SK-N-SH treated with all-trans-retinoic acid at 6 μM for 48 hours (cell line): Measurements from ENCODE around the gene CCDC158.

Experiments
- ARNTL ChIP-seq: fragments of 450-650 bp; formaldehyde crosslinking; IDR thresholded peaks from 2 replicates; pipeline ENCODE4 v1.5.0; 2020; ENCODE audit warnings: low read depth, mild to moderate bottlenecking, moderate library complexity, borderline replicate concordance
- ESRRG ChIP-seq: fragments of 250-450 bp; sonication (Bioruptor Pico); IDR thresholded peaks from 2 replicates; pipeline ENCODE4 v1.6.1; 2021; ENCODE audit warnings: mild to moderate bottlenecking
- ISL1 ChIP-seq: fragments of 250-450 bp; sonication (Bioruptor Pico); IDR thresholded peaks from 2 replicates; pipeline ENCODE4 v2.1.2; 2022; ENCODE audit warnings: mild to moderate bottlenecking, moderate library complexity
- PPARA ChIP-seq: fragments of 250-450 bp; sonication (Bioruptor Pico); IDR thresholded peaks from 2 replicates; pipeline ENCODE4 v1.5.0; 2020; ENCODE audit warnings: mild to moderate bottlenecking, borderline replicate concordance
- RARB ChIP-seq: fragments of 250-450 bp; sonication (Bioruptor Pico); IDR thresholded peaks from 2 replicates; pipeline ENCODE4 v1.8.0; 2021; ENCODE audit warnings: mild to moderate bottlenecking, moderate library complexity
- TCF4 ChIP-seq: fragments of 250-450 bp; sonication (Bioruptor Pico); IDR thresholded peaks from 2 replicates; pipeline ENCODE4 v1.8.0; 2021; ENCODE audit warnings: mild to moderate bottlenecking, moderate library complexity, borderline replicate concordance
- TOX ChIP-seq: fragments of 250-450 bp; sonication (Bioruptor Pico); IDR thresholded peaks from 2 replicates; pipeline ENCODE4 v1.8.0; 2021; ENCODE audit warnings: mild to moderate bottlenecking, moderate library complexity, borderline replicate concordance
- ZFP30 ChIP-seq: fragments of 450-650 bp; formaldehyde crosslinking; IDR thresholded peaks from 2 replicates; pipeline ENCODE4 v1.5.0; 2022; ENCODE audit warnings: mild to moderate bottlenecking, moderate library complexity
- ZNF565 ChIP-seq: fragments of 450-650 bp; formaldehyde crosslinking; conservative IDR thresholded peaks from 2 replicates; pipeline ENCODE4 v1.5.0; 2020; ENCODE audit warnings: low read depth, mild to moderate bottlenecking, moderate library complexity
- ZNF8 ChIP-seq: fragments of 450-650 bp; formaldehyde crosslinking; IDR thresholded peaks from 2 replicates; pipeline ENCODE4 v1.5.0; 2020; ENCODE audit warnings: mild to moderate bottlenecking, moderate library complexity
- TF ChIP-seq, protein P1 (sequence below): fragments of 250-450 bp; sonication (Bioruptor Pico); IDR thresholded peaks from 2 replicates; pipeline ENCODE4 v1.5.1; 2021; ENCODE audit warnings: mild to moderate bottlenecking, moderate library complexity
- TF ChIP-seq, protein P2 (sequence below): fragments of 250-450 bp; sonication (Bioruptor Pico); IDR thresholded peaks from 2 replicates; pipeline ENCODE4 v1.5.1; 2020; ENCODE audit warnings: low read depth, mild to moderate bottlenecking, moderate library complexity

DNA sequence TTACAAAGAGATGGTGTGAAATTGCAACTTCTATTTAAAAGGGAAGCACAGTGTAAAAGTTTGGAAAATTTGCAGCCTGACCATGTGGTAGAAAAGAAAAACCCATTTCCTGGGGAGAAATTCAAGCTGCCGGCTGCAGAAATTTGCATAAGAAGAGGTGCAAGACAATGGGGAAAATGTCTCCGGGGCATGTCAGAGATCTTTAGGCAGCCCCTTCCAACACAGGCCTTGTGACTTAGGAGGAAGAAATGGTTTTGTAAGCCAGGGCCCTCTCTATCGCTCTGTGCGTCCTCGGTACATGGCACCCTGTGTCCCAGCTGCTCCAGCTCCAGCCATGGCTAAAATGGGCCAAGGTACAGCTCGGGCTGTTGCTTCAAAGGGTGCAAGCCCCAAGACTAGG, 40.4 kb downstream of the CCDC158 start:
- no peak for TF ChIP-seq ARNTL (CRISPR knock-in tag)
- TF ChIP-seq ZFP30 (CRISPR knock-in tag) = no peak
- TF ChIP-seq, protein P1, sequence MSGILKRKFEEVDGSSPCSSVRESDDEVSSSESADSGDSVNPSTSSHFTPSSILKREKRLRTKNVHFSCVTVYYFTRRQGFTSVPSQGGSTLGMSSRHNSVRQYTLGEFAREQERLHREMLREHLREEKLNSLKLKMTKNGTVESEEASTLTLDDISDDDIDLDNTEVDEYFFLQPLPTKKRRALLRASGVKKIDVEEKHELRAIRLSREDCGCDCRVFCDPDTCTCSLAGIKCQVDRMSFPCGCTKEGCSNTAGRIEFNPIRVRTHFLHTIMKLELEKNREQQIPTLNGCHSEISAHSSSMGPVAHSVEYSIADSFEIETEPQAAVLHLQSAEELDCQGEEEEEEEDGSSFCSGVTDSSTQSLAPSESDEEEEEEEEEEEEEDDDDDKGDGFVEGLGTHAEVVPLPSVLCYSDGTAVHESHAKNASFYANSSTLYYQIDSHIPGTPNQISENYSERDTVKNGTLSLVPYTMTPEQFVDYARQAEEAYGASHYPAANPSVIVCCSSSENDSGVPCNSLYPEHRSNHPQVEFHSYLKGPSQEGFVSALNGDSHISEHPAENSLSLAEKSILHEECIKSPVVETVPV (CRISPR knock-in tag) = no peak
- no peak for TF ChIP-seq ESRRG (CRISPR knock-in tag)
- TF ChIP-seq RARB (CRISPR knock-in tag) = no peak
- TF ChIP-seq, protein P2, sequence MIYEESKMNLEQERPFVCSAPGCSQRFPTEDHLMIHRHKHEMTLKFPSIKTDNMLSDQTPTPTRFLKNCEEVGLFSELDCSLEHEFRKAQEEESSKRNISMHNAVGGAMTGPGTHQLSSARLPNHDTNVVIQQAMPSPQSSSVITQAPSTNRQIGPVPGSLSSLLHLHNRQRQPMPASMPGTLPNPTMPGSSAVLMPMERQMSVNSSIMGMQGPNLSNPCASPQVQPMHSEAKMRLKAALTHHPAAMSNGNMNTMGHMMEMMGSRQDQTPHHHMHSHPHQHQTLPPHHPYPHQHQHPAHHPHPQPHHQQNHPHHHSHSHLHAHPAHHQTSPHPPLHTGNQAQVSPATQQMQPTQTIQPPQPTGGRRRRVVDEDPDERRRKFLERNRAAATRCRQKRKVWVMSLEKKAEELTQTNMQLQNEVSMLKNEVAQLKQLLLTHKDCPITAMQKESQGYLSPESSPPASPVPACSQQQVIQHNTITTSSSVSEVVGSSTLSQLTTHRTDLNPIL (CRISPR knock-in tag) = no peak
- TF ChIP-seq ZNF565 = no peak
- no peak for TF ChIP-seq PPARA (CRISPR knock-in tag)
- no peak for TF ChIP-seq TCF4 (CRISPR knock-in tag)
- TF ChIP-seq TOX (CRISPR knock-in tag) = no peak
- no peak for TF ChIP-seq ISL1 (CRISPR knock-in tag)
- TF ChIP-seq ZNF8 = no peak
